ENCODE measurements around the gene LRRC45. TPM values are rescaled to one million over a fixed set of nuclear protein-coding genes. Genes with fewer than 3 reads are reported as not detected.

Gene LRRC45
- total and polyA plus RNA-seq, 8 donors = 8.3 to 171 (median 21.0) TPM

DNA sequence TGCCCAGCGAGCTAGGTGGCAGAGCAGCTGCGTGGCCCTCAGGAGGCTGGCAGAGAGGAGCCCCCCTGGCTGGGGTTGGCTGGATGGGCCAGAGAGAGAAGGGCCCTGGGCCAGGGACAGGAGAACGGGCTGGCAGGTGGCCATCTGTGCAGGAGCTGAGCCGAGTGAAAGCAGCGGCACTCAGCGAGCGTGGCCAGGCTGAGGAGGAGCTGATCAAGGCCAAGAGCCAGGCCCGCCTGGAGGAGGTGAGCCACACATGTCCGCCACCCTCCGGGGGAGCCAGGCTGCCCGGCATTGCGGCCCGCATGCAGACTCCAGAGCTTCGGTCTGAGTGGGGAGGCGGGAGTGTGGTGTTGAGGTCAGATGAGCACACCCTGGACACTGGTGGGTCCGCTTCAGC lies 6.3 kb downstream of the LRRC45 start:
- TF ChIP-seq POLR2A (IDR thresholded peaks at IDR 0.05) = no peak
- no peak for TF ChIP-seq EP300 (IDR thresholded peaks at IDR 0.05)
- TF ChIP-seq, protein P1, sequence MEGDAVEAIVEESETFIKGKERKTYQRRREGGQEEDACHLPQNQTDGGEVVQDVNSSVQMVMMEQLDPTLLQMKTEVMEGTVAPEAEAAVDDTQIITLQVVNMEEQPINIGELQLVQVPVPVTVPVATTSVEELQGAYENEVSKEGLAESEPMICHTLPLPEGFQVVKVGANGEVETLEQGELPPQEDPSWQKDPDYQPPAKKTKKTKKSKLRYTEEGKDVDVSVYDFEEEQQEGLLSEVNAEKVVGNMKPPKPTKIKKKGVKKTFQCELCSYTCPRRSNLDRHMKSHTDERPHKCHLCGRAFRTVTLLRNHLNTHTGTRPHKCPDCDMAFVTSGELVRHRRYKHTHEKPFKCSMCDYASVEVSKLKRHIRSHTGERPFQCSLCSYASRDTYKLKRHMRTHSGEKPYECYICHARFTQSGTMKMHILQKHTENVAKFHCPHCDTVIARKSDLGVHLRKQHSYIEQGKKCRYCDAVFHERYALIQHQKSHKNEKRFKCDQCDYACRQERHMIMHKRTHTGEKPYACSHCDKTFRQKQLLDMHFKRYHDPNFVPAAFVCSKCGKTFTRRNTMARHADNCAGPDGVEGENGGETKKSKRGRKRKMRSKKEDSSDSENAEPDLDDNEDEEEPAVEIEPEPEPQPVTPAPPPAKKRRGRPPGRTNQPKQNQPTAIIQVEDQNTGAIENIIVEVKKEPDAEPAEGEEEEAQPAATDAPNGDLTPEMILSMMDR (IDR thresholded peaks at IDR 0.05) = no peak
- no peak for TF ChIP-seq POLR2AphosphoS5 (IDR thresholded peaks at IDR 0.05)
- Histone ChIP-seq H3K4me3 (no peak overlapping the region), H3K27ac (no peak overlapping the region), H3K36me3 (peaks cover 0 to 21% (median 10%) of the 10 kb centered on the region in 4 donors), H3K9me3 (no peaks in the 10 kb centered on the region), H3K27me3 (peaks cover 0 to 14% (median 8%) of the 10 kb centered on the region in 3 donors), H3K4me1 (peaks cover 18 to 37% (median 36%) of the 10 kb centered on the region in 4 donors)
- intact Hi-C loops (cut with DNase I; ENCODE audit: low total_unique reads) = loop anchor here (2.0 kb wide), 1 partner anchor 125 kb away; no protein-coding TSS in a partner anchor
- WGBS, 5 donors = 83 to 92% (median 90%) methylated on average over 7 to 16 of the region's 16 CpGs
- DNase-seq = no peak

DNA sequence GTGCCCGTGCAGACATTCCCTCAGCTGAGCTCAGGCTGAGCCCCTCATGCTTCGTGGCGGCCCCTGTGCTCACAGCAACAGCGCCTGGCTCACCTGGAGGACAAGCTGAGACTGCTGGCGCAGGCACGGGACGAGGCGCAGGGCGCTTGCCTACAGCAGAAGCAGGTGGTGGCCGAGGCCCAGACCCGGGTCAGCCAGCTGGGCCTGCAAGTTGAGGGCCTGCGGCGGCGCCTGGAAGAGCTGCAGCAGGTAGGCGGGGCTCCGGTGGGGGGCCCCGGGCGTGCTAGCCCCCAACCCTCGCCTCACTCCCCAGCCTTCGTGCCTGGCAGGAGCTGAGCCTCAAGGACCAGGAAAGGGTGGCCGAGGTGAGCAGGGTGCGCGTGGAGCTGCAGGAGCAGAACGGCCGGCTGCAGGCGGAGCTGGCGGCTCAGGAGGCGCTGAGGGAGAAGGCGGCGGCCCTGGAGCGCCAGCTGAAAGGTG lies 6.9 kb downstream of the LRRC45 start:
- no peaks in the 10 kb centered on the region for H3K9me3 ChIP-seq
- H3K4me1 ChIP-seq = peaks cover 16 to 36% (median 31%) of the 10 kb centered on the region in 4 donors
- intact Hi-C loops (cut with DNase I; ENCODE audit: low total_unique reads) = loop anchor here (2.0 kb wide), 1 partner anchor 125 kb away; no protein-coding TSS in a partner anchor
- peaks cover 0 to 14% (median 8%) of the 10 kb centered on the region in 3 donors for H3K27me3 ChIP-seq
- H3K36me3 ChIP-seq = peaks cover 0 to 21% (median 14%) of the 10 kb centered on the region in 4 donors
- TF ChIP-seq POLR2AphosphoS5 (IDR thresholded peaks at IDR 0.05) (no peak), POLR2A (IDR thresholded peaks at IDR 0.05) (no peak), EP300 (IDR thresholded peaks at IDR 0.05) (no peak)
- TF ChIP-seq, protein P1 (IDR thresholded peaks at IDR 0.05) = no peak
- 54 to 63% (median 60%) methylated on average over 22 to 31 of the region's 31 CpGs; no CpG with 5 or more reads in 1 of the 5 donors for WGBS, 5 donors
- peak overlapping the region in 3 of 4 donors; percentile 51 to 71 (median 68) for H3K4me3 ChIP-seq
- H3K27ac ChIP-seq = peak overlapping the region in 2 of 5 donors; percentile 11 to 73
- DNase-seq = no peak

DNA sequence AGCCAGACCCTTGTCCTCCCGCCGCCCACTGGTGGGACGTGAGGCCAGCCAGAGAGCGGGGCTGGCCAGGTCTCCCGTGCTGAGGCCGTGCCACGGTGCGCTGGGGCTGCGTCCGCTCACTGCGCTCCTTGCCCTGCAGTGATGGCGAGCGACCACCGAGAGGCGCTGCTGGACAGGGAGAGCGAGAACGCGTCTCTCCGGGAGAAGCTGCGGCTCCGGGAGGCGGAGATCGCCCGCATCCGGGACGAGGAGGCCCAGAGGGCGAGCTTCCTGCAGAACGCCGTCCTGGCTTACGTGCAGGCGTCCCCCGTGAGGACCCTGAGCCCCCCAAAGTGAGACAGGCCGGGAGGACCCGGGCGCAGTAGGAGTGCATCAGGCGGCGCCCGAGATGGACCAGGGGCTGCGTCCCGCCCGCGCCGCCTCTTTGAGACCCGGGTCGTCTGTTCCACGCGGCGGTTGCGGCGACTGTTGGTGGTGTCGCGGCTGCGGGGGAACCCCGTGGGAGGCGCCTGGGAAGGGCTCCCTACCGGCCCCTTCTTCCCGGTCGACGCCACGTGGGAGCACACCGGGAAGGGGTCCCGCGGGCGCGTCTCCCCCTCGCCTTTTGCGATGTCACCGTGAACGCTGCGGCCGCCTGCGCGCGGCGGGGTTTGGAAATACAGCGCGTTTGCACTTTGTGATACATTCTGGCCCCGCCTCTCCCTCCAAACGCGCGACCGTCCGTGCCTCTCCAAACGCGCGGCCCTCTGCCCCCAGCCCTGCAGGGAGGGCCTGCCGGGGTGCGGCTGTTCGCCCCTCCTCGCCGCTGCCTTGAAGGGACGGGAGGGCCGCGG lies 7.6 kb downstream of the LRRC45 start:
- Histone ChIP-seq H3K4me1 (peaks cover 19 to 42% (median 31%) of the 10 kb centered on the region in 4 donors), H3K9me3 (no peaks in the 10 kb centered on the region), H3K27ac (peak overlapping the region; percentile 73 to 87 (median 81)), H3K4me3 (peak overlapping the region; percentile 45 to 71 (median 60)), H3K36me3 (peaks cover 0 to 26% (median 18%) of the 10 kb centered on the region in 4 donors), H3K27me3 (peaks cover 0 to 14% (median 8%) of the 10 kb centered on the region in 3 donors)
- intact Hi-C loops (cut with DNase I; ENCODE audit: low total_unique reads) = no loop called here
- DNase-seq = peak; percentile 90 to 94
- TF ChIP-seq EP300 (IDR thresholded peaks at IDR 0.05) (no peak), POLR2A (IDR thresholded peaks at IDR 0.05) (no peak), POLR2AphosphoS5 (IDR thresholded peaks at IDR 0.05) (peak in 2 of 3 donors; percentile 49 to 82)
- TF ChIP-seq, protein P1 (IDR thresholded peaks at IDR 0.05) = peak in 5 of 7 experiments; percentile 89 to 95 (median 92)
- WGBS, 5 donors = 0 to 6% (median 1%) methylated on average over 17 to 94 of the region's 94 CpGs

DNA sequence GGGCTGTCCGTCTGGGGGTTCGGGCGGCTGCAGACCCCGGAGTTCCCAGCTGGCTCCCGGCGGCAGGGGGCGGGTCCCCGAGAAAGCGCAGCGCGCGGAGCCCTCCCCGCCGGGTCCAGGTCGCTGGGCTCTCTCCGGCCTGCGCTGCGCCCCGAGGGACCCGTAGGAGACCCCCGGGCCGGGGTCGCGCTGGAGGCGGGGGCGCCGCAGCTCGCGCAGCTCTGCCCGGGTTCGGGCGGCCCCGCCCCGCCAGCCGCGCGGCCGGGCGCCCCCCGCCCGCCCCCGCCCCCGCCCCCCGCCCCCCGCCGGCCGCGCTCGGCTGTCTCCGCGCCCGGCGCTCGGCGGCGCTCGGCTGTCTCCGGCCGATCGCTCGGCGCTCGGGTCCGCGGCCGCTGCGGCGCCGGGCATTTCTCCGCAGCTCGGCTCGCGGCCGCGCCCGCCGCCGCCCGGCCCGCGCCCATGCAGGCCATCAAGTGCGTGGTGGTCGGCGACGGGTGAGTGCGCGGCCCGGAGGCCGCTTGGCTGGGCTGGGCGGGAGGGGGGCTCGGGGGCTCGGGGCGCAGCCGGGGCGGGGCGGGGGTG lies 8.3 kb downstream of the LRRC45 start, which contains the start of gene RAC3:
Gene RAC3, plus strand, starts transcription at position 376 of the 582 bp plus-strand sequence. Its CDS starts 84 bp downstream, at position 460.
- no peaks in the 10 kb centered on the region for H3K9me3 ChIP-seq
- peak in 1 of 2 donors; percentile 83 for DNase-seq
- H3K27ac ChIP-seq = peak within 1 kb of the TSS; percentile 73 to 87 (median 81)
- H3K27me3 ChIP-seq = peaks cover 0 to 14% (median 8%) of the 10 kb centered on the region in 3 donors
- TF ChIP-seq, protein P1 (IDR thresholded peaks at IDR 0.05) = no peak
- TF ChIP-seq POLR2A (IDR thresholded peaks at IDR 0.05) (no peak), EP300 (IDR thresholded peaks at IDR 0.05) (no peak), POLR2AphosphoS5 (IDR thresholded peaks at IDR 0.05) (no peak)
- 0% methylated on average over 12 to 87 of the region's 96 CpGs; no CpG with 5 or more reads in 2 of the 5 donors for WGBS, 5 donors
- H3K4me1 ChIP-seq = peaks cover 26 to 49% (median 38%) of the 10 kb centered on the region in 4 donors
- H3K4me3 ChIP-seq = peak within 1 kb of the TSS; percentile 45 to 71 (median 60)
- H3K36me3 ChIP-seq = peaks cover 0 to 25% (median 20%) of the 10 kb centered on the region in 4 donors
- intact Hi-C loops (cut with DNase I; ENCODE audit: low total_unique reads) = no loop called here

Measured in stomach (tissue), 9 donors.